ENCODE results near the gene HOXA6.

HOXA6 gene

GRCh38 chr7:27128034-27128433, 19.5 kb downstream of the HOXA6 start:
- no peak overlapping the region for H3K4me3 ChIP-seq (ENCODE audit: low read length)
- no peak for DNase-seq (ENCODE audit: low read depth)
- TF ChIP-seq CTCF (conservative IDR thresholded peaks at IDR 0.05; ENCODE audit: low read length), result no peak

GRCh38 chr7:27126596-27127327, 20.8 kb downstream of the HOXA6 start:
- no peak overlapping the region for H3K4me3 ChIP-seq (ENCODE audit: low read length)
- no peak for DNase-seq (ENCODE audit: low read depth)
- no peak for TF ChIP-seq CTCF (conservative IDR thresholded peaks at IDR 0.05; ENCODE audit: low read length)

GRCh38 chr7:27125986-27126394, 21.6 kb downstream of the HOXA6 start:
- DNase-seq (ENCODE audit: low read depth), result no peak
- no peak for TF ChIP-seq CTCF (conservative IDR thresholded peaks at IDR 0.05; ENCODE audit: low read length)
- H3K4me3 ChIP-seq (ENCODE audit: low read length), result no peak overlapping the region

GRCh38 chr7:27124902-27125689, 22.5 kb downstream of the HOXA6 start:
- no peak overlapping the region for H3K4me3 ChIP-seq (ENCODE audit: low read length)
- no peak for TF ChIP-seq CTCF (conservative IDR thresholded peaks at IDR 0.05; ENCODE audit: low read length)
- DNase-seq (ENCODE audit: low read depth), result no peak

GRCh38 chr7:27124096-27124901, 23.3 kb downstream of the HOXA6 start:
- DNase-seq (ENCODE audit: low read depth), result peak; percentile 50
- no peak overlapping the region for H3K4me3 ChIP-seq (ENCODE audit: low read length)

GRCh38 chr7:27123477-27124053, 24.0 kb downstream of the HOXA6 start:
- TF ChIP-seq CTCF (conservative IDR thresholded peaks at IDR 0.05; ENCODE audit: low read length), result no peak
- no peak for DNase-seq (ENCODE audit: low read depth)
- H3K4me3 ChIP-seq (ENCODE audit: low read length), result no peak overlapping the region

More at GRCh38 chr7:27124096-27124901, 23.3 kb downstream of the HOXA6 start:
- no peak for TF ChIP-seq CTCF (conservative IDR thresholded peaks at IDR 0.05; ENCODE audit: low read length)
